Osteocyte (in vitro differentiated cells): ENCODE results near the gene GOT1. TPM values are rescaled to one million over a fixed set of nuclear protein-coding genes. Genes with fewer than 3 reads are reported as not detected.

Experiments used
- DNase-seq: peaks from one replicate; pipeline ENCODE4 v3.0.0; 2021; ENCODE audit warnings: mixed read lengths; ENCODE audit not compliant: unreplicated experiment; ENCODE audit errors: extremely low spot score
- H3K27ac Mint-ChIP-seq: one replicate; pipeline ENCODE4 v1.8.0; 2021; ENCODE audit warnings: mild to moderate bottlenecking, mixed read lengths; ENCODE audit not compliant: unreplicated experiment
- H3K27me3 Mint-ChIP-seq: one replicate; pipeline ENCODE4 v1.8.0; 2021; ENCODE audit warnings: mixed read lengths; ENCODE audit not compliant: unreplicated experiment
- H3K36me3 Mint-ChIP-seq: one replicate; pipeline ENCODE4 v1.8.0; 2021; ENCODE audit warnings: mixed read lengths; ENCODE audit not compliant: unreplicated experiment
- H3K4me1 Mint-ChIP-seq: one replicate; pipeline ENCODE4 v1.8.0; 2021; ENCODE audit warnings: mixed read lengths; ENCODE audit not compliant: unreplicated experiment
- H3K4me3 Mint-ChIP-seq: one replicate; pipeline ENCODE4 v1.8.0; 2021; ENCODE audit warnings: mild to moderate bottlenecking, moderate library complexity, mixed read lengths; ENCODE audit not compliant: unreplicated experiment
- H3K9me3 Mint-ChIP-seq: one replicate; pipeline ENCODE4 v1.8.0; 2021; ENCODE audit warnings: mixed read lengths; ENCODE audit not compliant: unreplicated experiment
- total RNA-seq: library from RNA; stranded (reverse); gene quantifications from 2 replicates; pipeline ENCODE4 v1.2.1, GENCODE V29; 2021
- TF ChIP-seq, protein P1 (sequence below): fragments of 200-600 bp; sonication (generic); IDR thresholded peaks from 2 replicates; pipeline ENCODE4 v1.5.0; 2021; ENCODE audit warnings: antibody characterized with exemption, mild to moderate bottlenecking, moderate library complexity

Gene GOT1
- total RNA-seq, 1 donor from 2014 or later, result 31.5 TPM

DNA sequence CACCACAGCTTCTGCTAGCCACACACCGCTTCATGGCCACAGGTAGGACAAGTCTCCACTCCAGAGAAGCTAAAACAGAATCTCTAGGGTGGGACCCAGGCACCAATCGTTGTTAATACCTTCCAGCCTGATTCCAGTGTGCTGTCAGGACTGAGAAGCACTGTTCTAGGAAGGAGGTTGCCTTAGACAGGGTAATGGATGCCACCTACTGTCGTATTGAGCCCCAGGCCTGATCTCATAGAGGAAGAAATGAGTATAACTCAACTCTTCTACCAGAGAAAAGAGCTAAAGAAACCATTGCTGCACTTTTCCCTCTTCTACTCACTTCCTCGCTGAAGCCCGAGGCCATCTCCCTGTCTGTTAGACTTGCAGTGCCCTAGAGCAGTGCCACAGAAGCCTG, 69.5 kb downstream of the GOT1 start:
- no peaks in the 10 kb centered on the region for H3K9me3 Mint-ChIP-seq
- no peak overlapping the region for H3K27ac Mint-ChIP-seq
- no peak for DNase-seq
- H3K4me1 Mint-ChIP-seq, result no peaks in the 10 kb centered on the region
- peaks cover 8% of the 10 kb centered on the region for H3K27me3 Mint-ChIP-seq
- TF ChIP-seq, protein P1, sequence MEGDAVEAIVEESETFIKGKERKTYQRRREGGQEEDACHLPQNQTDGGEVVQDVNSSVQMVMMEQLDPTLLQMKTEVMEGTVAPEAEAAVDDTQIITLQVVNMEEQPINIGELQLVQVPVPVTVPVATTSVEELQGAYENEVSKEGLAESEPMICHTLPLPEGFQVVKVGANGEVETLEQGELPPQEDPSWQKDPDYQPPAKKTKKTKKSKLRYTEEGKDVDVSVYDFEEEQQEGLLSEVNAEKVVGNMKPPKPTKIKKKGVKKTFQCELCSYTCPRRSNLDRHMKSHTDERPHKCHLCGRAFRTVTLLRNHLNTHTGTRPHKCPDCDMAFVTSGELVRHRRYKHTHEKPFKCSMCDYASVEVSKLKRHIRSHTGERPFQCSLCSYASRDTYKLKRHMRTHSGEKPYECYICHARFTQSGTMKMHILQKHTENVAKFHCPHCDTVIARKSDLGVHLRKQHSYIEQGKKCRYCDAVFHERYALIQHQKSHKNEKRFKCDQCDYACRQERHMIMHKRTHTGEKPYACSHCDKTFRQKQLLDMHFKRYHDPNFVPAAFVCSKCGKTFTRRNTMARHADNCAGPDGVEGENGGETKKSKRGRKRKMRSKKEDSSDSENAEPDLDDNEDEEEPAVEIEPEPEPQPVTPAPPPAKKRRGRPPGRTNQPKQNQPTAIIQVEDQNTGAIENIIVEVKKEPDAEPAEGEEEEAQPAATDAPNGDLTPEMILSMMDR, result no peak
- no peaks in the 10 kb centered on the region for H3K36me3 Mint-ChIP-seq
- H3K4me3 Mint-ChIP-seq, result no peak overlapping the region

DNA sequence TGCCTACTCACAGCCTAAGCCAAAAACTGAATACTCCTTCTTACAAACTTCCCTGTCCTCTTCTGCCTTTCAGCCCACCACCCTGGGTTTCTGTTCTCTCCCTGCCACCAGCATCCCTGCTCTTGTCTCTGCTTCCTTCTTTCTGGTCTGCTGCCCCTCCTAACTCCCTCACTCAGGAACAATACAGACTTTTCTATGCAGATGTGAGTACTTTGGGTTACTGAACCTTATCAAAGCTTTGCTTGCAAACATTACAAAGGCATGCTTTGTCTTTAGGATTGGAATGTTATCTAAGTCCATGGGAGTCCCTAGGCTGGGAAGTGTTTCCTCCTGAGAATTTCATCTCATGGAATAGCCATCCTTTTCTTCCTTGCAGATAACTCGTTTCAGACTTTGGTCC, 72.3 kb downstream of the GOT1 start:
- H3K9me3 Mint-ChIP-seq, result no peaks in the 10 kb centered on the region
- H3K4me3 Mint-ChIP-seq, result no peak overlapping the region
- DNase-seq, result no peak
- TF ChIP-seq, protein P1, result no peak
- no peaks in the 10 kb centered on the region for H3K36me3 Mint-ChIP-seq
- no peaks in the 10 kb centered on the region for H3K4me1 Mint-ChIP-seq
- H3K27me3 Mint-ChIP-seq, result peaks cover 24% of the 10 kb centered on the region
- H3K27ac Mint-ChIP-seq, result no peak overlapping the region

DNA sequence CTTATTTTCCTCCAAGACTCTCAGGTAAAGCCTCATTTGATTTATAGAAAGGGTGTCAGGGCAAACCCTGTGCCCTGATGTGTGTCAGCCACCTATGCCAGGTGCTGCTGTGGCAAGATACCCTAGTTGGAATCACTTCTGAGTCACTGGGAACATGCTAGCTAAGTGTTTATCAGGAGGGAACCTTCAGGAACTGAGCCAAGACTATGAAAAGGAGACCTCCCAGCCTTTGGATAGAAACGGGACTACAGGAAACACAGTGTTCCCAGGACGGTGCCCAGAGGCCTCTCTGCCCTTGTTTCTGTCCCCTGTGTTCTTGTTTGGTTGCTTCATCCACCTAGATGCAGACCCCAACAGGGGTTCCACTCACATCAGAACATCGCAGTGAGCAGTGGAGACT, 72.7 kb downstream of the GOT1 start:
- DNase-seq, result no peak
- Mint-ChIP-seq H3K9me3 (no peaks in the 10 kb centered on the region), H3K4me3 (no peak overlapping the region), H3K27me3 (peaks cover 24% of the 10 kb centered on the region), H3K27ac (no peak overlapping the region), H3K36me3 (no peaks in the 10 kb centered on the region), H3K4me1 (no peaks in the 10 kb centered on the region)
- TF ChIP-seq, protein P1, result no peak

DNA sequence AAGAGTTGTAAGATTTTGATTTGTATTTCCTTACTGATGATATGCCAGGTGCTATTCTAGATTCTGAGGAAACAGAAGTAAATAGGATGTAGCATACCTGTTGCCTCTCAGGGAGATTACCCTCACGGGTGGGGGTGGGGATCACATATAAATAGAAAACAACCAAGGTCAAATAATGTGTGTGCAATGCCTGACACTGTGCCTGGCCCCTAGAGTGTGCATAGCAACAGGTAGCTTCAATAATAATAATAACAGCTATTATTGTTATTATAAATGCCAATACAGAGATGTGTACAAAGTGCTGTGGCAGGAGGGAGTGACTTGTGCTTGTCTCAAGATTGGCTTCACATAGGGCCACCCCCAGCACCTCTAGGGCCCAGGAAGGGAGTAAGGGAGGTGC, 77.2 kb downstream of the GOT1 start:
- Mint-ChIP-seq H3K27ac (no peak overlapping the region), H3K4me3 (no peak overlapping the region), H3K27me3 (peaks cover 30% of the 10 kb centered on the region), H3K36me3 (no peaks in the 10 kb centered on the region), H3K4me1 (no peaks in the 10 kb centered on the region), H3K9me3 (no peaks in the 10 kb centered on the region)
- TF ChIP-seq, protein P1, result no peak
- DNase-seq, result no peak

DNA sequence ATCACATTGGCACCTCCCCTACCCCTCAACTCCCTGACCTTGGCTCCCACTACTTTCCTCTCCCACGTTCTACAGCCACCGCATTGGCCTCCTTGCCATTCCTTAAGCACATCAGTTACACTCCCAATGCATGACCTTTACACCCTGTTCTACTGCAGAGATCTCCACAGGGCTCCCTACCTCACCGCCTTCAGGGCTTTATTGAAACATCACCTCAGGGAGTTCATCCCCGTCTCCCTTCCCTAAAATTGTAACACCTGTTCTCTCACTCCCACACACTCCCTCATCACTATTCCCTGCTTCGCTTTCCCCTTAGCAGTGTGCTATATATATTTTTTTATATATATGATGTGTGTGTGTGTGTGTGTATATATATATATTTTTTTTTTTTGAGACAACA, 82.8 kb downstream of the GOT1 start:
- no peaks in the 10 kb centered on the region for H3K9me3 Mint-ChIP-seq
- no peaks in the 10 kb centered on the region for H3K36me3 Mint-ChIP-seq
- DNase-seq, result no peak
- TF ChIP-seq, protein P1, result no peak
- H3K27ac Mint-ChIP-seq, result no peak overlapping the region
- H3K4me1 Mint-ChIP-seq, result peaks cover 2% of the 10 kb centered on the region
- H3K4me3 Mint-ChIP-seq, result no peak overlapping the region
- H3K27me3 Mint-ChIP-seq, result peaks cover 9% of the 10 kb centered on the region

Other genes starting within 250 kb of the GOT1 start
- gene HPSE2, start 194.8 kb downstream of the GOT1 start, total RNA-seq, result not detected in 2 replicates
- gene CNNM1, start 101.3 kb downstream of the GOT1 start, total RNA-seq, result 0.24 TPM in 2 replicates
- not detected in 2 replicates for gene NKX2-3, start 102.3 kb upstream of the GOT1 start, total RNA-seq
- 27.5 and 32.9 TPM in 2 replicates for gene SLC25A28, start 189.8 kb upstream of the GOT1 start, total RNA-seq
- 21.7 and 22.8 TPM in 2 replicates for gene ENTPD7, start 228.9 kb upstream of the GOT1 start, total RNA-seq